ENCODE results near the gene MAST4.

Gene MAST4

GRCh38 chr5:66595756-66596635, at the start of gene MAST4:
TSS of gene MAST4 (plus strand) at chr5:66596393. CDS start at chr5:66596656, 263 bp downstream.
- peak; percentile 65 for DNase-seq

GRCh38 chr5:66546541-66546940, 49.7 kb upstream of the MAST4 start:
- no peak for DNase-seq

DNA sequence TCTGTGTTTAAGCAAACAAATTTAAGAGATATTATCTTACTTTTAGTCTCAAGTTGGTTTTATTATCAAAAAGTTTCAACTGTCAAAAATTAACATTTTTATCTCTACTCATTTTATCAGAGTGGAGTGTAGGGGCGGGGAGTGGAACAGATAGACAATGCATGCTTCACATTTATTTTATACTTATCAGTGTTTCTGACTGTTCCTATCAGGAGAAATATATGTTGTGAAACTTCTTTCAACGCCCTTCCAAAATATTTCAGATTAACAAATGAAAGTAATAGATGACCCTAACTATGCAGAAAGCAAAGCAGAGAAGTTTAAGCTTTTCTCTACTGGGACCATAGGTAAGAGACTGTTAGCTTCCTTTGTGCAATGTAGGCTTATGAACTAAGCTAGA, 44.9 kb upstream of the MAST4 start:
- no peak for DNase-seq

DNA sequence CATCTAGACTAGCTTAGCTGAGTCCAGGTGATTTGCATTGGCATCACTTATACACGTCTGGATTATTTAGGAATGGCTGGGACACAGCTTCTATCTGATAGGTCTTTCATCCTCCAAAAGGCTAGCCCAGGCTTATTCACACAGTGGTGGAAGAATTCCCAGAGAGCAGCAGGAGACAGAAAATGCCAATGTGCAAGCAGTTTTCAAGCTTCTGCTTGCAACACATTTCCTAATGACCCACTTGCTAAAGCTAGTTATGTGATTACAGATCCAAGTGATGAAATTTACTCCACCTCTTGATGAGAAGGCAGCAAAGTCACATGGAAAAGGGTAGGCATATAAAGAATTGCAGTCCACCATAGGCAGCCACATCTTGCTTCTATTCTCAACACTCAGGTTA, 44.2 kb upstream of the MAST4 start:
- no peak for DNase-seq

GRCh38 chr5:66553368-66553912, 42.8 kb upstream of the MAST4 start:
- DNase-seq, result no peak

DNA sequence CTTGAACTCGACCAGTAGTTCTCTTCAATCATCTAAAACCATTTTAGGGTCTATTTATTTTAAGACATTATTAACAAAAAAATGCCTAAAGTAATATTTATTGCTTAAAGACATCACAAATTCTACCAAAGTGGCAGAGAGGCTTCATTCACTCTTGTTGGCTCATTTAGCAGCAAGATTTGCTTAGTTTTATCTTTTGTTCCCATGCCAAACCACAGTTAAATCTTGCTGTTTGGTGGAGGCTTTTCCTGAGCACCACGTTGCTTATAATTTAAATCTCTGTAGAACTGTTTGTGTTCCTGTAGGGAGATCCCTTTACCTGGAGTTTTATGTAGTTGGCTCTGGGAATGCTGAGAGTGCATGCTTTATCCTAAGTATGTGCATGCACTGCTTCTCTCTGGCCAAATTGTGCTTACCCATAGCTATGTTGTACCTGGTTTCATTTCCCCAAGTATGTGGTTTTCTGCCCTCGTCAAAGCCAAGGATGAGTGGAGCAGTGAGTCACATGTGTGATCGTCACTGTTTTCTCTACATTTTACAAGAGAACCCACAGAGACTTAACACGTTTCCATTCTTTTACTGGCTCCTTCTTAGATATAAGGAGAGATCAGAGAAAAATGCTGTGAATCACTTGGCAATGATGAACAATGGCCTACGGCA, 42.1 kb upstream of the MAST4 start:
- no peak for DNase-seq

DNA sequence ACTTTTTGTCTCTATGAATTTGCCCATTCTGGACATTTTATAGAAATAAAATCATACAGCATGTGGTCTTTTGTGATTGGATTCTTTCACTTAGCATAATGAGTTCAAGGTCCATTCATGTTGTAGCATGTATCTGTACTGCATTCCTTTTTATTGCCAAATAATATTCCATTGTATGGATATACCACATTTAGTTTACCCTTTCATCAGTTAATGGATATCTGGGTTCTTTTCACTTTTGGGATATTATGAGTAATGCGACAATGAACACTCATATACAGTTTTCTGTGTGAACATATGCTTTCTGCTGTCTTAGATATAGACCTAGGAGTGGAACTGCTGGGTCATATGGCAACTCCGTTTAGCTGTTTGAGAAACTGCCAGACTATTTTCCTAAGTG, 41.3 kb upstream of the MAST4 start:
- no peak for DNase-seq

GRCh38 chr5:66558560-66558959, 37.6 kb upstream of the MAST4 start:
- no peak for DNase-seq

GRCh38 chr5:66560371-66560770, 35.8 kb upstream of the MAST4 start:
- DNase-seq, result no peak

GRCh38 chr5:66561256-66561990, 34.8 kb upstream of the MAST4 start:
- DNase-seq, result no peak

DNA sequence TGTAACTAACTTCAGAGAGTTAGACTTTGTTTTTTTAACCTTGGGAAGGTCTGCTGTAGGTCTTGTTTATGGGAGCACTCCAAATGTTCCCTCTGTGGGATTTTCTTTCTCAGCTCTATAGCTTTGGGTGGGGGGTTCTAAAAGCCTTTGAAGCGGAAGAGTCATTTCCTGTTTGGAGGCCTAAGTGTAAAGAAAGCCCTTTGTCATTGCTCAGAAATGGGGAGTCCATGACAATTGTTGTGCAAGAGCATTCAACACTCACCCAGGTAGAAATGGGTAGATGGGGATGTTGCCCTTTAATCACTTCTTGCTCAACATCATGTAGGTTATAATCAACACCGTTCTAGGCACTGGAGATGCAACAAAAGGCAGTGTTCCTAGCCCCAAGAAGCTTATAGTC, 30.3 kb upstream of the MAST4 start:
- no peak for DNase-seq

DNA sequence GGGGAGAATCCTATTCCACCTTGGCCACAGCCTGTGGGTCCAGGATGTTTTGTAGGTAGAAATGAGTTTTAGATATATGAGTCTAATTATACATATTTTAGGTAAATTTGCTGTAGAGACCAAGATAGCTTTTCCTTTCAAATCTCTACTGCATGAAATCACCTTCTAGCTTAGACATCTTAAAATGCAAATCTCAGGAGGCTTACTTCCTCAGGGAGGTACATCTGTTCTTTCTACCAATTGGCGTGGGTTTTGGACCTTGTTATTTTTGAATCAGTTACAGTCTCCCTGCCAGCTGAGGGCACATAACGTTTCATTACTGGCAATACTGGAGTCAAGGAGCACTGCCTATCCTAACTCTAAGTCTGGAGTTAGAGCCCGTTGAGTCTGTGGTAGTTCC, 28.7 kb upstream of the MAST4 start:
- DNase-seq, result no peak

DNA sequence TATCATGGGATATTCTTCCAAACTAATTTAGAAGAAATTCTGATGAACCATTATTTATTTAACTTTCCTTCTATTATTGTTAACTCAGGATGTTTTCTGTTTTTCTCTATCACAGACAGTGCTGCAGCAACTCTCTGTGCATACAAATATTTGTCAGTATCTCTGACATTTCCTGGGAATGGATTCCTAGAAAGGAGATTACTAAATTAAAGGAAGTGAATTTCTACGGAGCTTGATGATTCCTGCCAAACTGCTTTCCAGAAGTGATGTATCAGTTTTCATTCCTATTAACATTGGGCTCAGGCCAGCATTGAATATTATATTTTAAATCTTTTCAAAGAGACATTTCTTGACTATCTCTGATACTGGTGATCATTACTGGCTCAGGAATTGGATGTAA, 26.0 kb upstream of the MAST4 start:
- DNase-seq, result no peak

DNA sequence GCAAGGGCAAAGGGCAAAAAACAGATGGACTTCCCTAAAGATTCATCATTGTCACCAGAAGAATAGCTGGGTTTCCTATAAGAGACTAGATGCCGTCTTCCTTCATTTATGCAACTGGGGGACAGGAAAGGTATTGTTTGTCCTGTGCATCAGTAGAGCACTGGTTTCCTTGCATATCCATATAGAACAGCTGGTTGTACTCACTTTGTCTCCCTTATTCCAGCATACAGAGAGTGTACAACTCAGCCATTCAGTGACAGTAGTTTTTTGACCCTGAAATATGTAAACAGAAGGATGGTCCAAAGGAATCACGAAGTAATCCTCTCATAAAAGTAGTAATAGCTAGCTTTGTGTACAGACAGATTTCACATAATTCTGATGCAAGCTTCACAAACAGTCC, 22.5 kb upstream of the MAST4 start:
- no peak for DNase-seq

GRCh38 chr5:66582499-66583165, 13.6 kb upstream of the MAST4 start:
- DNase-seq, result no peak

GRCh38 chr5:66585291-66585690, 10.9 kb upstream of the MAST4 start:
- DNase-seq, result no peak

DNA sequence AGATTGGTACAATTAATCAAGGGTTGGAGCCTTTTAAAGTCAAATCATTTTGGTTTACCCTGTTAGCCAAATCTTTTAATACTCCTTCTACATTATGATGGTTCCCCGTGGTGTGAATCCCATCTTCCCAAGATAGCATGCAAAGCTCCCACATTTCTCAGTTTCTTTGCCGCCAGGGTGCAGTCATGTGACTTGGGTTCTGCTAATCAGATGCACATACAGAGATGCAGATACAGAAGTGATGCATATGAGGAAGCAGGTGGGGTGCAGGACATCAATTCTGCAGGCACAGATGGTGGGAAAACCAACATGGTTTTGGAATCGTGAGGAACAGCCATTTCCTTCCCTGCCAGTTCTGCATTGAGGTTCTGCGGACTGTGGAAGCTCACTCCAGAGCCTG, 8.4 kb upstream of the MAST4 start:
- no peak for DNase-seq

- DNase-seq, result peak; percentile 4
These were observed 516 bp downstream of the MAST4 start for GRCh38 chr5:66596636-66597182.

DNA sequence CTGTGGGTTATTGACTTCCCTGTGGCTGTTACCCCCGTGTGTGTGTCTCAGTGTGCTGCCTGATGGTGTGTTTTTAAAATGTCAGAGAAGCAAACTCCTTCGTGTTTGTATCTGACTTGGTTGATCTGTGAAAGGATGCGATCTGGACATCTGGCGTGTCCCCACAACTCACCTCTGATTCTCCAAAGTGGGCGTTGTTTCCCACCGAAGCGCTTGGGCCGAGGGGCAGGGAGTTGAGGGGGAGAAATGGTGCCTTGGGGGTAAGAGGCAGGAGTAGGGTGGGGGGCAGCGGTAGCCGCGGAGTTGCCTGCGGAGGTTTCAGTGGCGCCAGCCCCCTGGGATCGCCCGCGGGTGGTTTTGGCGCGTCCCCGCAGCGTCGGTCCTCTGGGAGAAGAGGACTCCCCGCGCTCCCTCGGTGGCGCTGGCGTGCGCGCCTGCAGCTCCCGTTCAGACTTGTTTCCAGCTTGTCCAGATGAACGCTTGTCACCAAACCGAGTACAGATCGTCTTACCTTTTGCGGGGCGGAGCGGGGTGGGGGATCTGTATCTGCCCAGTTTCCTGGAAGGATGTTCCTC, 1.1 kb downstream of the MAST4 start:
- no peak for DNase-seq

DNA sequence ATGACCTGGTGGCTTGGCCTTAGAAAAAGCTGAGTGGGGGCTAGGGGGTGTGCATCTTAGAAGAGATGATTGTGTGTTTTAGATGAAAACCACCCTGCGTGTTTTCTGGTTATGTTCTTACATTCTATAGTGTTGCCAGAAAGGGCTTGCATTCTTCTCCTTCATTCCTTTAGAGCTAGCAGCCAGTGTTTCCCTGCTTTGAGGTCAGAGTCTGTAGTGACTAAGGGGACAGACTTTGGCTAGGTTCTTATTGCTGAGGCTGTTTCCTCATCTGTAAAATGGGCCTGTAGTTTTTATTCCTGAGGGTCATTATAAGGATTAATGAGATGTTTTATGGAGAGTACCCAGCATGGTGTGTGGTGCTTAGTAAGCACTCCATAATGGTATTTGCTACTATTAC, 6.4 kb downstream of the MAST4 start:
- no peak for DNase-seq

DNA sequence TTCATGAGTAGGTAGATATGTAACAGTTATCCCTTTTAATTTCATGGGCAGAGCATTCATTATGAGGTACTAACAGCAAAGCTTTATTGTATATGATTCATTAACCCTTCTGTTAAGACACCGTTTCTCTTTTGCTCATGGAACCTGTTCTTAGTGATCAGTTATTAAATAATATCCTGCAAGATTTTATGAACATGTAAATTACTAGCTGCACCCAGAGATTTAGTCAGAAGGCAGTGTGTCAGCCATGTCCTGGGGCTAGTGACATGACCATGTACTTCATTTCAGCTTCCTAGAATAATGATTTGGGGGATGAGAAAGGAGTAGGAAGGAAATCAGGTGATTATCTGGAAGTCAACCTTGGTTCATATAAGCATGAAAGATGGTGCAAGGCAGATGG, 7.0 kb downstream of the MAST4 start:
- DNase-seq, result no peak

- no peak for DNase-seq
These were observed 7.7 kb downstream of the MAST4 start for GRCh38 chr5:66603881-66604280.

Data from stimulated activated CD4-positive, alpha-beta T cell treated with anti-CD3 and anti-CD28 coated beads, Interleukin-12 subunit alpha, Interleukin-12 subunit beta, amount 100 ng/mL, for 4 hours (primary cell).